Cortex of kidney (tissue), 1 donor: ENCODE results near the gene ADAD2.
"Not testable (repeated sequence)": the region's sequence is repeated elsewhere in the genome, so short reads cannot be mapped to it uniquely, and the experiment has no call there.

Experiments
- DNase-seq: peaks from one replicate; lab custom pipeline; 2025; lab: John Stamatoyannopoulos, UW

Gene ADAD2

DNA sequence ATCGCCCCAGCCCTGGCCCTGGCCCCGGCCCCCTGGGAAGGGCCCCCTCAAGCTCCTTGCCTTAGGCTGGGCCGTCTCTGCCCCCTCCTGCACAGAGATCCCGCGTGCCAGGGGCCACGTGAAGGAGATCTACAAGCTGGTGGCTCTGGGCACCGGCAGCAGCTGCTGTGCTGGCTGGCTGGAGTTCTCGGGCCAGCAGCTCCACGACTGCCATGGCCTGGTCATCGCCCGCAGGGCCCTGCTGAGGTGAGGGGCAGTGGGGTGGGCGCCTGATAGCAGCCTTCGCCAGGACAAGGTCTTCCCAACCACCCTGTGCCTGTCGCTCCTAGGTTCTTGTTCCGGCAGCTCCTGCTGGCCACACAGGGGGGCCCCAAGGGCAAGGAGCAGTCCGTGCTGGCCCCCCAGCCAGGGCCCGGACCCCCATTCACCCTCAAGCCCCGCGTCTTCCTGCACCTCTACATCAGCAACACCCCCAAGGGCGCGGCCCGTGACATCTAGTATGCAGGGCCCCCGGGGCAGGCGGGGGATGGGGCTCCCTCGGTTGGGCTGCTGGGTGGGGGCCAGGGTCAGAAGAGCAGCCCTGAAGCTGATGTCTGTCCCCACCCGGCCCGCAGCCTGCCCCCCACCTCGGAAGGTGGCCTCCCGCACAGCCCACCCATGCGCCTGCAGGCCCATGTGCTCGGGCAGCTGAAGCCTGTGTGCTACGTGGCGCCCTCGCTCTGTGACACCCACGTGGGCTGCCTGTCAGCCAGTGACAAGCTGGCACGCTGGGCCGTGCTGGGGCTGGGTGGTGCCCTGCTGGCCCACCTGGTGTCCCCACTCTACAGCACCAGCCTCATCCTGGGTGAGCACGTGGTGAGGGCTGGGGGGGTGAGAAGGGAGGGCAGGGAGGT, 4.5 kb downstream of the ADAD2 start:
- DNase-seq: no peak

DNA sequence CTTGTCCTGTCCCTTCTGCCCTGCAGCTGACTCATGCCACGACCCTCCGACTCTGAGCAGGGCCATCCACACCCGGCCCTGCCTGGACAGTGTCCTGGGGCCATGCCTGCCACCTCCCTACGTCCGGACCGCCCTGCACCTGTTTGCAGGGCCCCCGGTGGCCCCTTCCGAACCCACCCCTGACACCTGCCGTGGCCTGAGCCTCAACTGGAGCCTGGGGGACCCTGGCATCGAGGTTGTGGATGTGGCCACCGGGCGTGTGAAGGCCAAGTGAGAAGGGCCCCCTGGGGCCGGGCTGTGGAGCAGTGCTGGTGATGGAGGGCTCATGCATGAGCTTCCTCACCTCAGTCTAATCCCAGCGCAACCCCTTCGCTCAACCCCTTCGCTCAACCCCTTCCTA, 5.1 kb downstream of the ADAD2 start:
- DNase-seq: no peak

DNA sequence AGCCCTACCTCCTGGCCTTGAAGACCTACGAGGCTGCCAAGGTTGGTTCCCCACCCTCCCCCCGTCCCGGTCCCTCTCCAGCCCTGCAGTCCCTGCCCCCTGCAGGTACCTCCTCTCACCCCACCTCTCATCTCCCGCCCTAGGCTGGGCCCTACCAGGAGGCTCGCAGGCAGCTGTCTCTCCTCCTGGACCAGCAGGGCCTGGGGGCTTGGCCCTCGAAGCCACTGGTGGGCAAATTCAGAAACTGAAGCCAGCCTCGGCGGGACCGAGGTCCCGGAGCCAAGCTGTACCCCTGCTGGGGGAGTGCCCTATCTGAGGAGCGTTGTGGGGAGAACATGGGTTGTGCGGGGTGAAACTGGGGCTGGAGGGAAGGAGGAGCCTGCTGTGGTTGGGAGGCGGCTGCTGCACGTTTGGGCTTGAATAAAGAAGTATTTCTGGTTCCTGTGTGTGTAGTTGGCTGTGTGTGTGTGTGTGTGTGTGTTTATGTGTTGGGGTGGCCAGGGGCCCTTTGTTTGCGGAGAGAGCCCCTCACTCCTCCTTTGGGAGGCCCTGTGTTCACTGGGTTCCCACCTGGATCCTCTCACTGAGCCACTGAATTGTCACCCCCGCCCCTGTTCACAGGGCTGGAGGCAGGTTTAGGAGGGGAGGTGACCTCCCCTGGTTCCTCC, 5.9 kb downstream of the ADAD2 start:
- DNase-seq: no peak

DNA sequence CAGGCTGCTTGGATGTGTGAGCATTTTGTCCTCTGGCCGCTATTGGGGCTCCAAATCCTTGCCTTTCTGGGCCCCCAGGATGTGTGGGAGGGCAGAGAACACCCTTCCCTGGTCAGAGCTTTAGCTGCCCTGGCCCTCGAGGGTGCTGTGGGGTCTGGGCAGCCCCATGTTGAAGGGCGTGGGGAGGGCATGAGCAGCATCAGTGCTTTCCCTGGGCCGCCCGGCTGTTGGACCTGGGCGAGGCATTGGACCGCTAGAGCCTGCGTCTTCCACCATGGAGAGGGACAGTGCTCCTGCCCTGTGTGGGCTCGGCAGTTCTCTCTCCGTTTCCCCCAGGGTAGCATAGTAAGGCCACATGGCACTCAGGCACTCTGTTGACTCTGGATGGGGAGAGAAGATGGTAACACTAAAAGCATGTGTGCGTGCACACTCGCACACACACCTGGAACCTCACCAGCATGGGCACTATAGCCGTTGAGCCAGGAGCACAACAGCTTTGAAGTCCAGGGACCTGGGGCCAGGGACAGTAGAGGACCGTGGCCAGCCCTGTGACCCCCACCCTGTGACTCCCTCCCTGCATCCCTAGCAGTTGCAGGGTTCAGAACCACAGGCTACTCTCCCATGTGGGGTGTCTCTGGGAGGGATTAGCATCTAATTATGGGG, 6.6 kb downstream of the ADAD2 start:
- DNase-seq: no peak

DNA sequence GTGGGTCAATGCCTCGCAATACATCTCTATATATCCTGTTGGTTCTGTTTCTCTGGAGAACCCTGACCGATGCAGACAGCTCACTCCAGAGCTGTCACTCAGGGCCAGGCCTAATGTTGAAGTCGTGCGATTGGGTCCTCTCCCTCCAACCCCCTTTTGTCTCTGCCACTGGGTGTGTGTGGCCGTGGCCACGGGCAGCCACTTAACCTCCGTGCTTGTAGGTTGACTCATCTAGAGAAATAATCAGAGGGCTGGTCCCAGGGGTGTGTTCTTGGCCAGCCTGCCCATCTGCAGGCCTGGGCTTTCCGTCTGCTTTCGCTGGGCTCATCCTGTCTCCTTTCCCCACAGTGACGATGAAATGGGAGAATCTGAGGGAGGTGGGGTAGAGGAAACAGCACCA, 7.4 kb downstream of the ADAD2 start:
- DNase-seq: no peak

DNA sequence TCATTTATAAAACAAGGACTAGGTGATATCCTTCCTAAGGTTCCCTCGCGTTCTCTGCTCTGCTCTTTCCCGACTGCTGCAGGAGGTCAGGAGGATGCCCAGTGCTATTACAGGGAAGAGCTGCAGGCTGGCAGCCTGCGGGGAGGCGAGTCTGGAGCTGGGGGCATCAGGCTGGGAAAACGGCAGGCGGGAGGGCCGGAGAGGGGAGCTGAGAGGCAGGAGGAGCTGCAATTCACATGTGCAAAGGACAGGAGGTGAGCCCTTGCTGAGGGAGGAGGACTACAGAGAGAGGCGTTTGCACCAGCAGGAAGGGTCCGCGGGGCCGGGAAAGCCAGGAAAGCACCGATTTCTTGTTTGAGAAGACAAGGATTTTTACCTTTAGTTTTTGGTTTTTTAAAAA, 8.1 kb downstream of the ADAD2 start:
- no peak for DNase-seq

DNA sequence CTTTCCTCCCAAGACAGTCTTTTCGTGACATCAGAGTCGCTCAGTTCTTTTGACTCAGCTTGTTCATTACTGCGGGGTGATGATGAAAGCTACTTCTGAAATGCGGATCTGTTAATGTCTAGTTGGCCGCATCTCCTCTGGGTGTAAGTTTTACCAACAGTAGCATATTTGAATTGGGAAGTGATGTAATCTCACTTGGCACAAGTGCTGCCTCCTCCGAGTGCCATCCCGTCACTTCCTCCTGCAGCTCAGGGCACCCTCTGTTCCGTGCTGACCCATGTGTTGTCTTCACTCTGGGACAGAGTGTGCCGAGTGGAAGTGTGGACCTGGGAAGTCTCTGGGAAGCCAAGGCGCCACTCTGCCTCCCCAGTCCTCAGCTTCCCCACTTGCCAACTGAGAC, 8.9 kb downstream of the ADAD2 start:
- DNase-seq: no peak

DNA sequence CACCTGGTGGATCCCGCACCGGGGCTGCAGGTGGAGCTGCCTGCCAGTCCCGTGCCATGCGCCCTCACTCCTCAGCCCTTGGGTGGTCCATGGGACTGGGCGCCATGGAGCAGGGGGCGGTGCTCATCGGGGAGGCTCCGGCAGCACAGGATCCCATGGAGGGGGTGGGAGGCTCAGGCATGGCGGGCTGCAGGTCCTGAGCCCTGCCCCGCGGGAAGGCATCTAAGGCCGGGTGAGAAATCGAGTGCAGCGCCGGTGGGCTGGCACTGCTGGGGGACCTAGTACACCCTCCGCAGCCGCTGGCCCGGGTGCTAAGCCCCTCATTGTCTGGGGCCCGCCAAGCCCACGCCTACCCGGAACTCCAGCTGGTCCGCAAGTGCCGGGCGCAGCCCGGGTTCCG, 13.6 kb downstream of the ADAD2 start:
- DNase-seq: not testable (repeated sequence)

DNA sequence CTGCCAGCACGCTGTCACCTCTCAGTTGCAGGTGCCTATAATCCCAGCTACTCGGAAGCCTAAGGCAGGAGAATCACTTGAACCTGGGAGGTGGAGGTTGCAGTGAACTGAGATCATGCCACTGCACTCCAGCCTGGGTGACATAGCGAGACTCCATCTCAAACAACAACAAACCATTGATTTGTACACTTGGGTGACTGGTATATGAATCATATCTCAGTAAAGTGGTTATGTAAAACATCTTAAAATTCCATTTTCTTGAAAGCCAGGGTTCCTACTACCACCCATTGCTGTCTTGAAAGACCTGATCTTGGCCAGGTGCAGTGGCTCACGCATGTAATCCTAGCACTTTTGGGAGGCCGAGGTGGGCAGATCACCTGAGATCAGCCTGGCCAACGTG, 14.2 kb downstream of the ADAD2 start:
- DNase-seq: not testable (repeated sequence)

DNA sequence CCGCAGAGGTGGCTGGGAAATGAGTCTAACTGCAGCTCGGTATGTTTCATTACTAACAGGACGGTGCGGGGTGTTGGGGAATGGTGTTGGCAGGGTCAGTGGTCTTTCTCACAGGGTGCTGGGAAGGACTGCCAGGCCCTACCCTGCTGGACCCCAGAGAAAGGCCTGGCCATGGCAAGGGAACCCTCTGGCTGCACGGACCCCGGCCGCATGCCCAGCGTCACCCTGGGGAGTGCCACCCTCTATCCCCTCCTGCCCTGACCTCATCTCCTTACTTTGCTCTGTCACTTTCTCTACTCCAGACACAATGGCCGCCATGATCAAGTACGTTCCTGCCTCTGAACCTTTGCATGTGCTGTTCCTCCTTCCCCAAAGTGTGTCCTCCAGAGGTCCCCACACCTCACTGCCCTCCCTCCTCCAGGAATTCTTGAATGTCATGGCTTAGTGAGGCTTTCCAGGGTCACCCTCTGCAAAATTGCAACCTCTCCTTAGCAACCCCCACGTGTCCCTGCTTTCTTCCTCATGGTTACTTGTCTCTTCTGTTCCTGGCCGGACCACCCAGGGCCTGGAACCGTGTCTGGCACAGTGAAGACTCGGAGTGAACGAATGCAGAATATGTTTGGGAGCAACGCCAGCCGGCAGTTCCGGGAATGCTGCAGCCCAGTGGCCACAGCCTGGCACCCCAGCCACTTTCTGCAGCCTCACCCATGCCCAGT, 15.2 kb downstream of the ADAD2 start:
- DNase-seq: no peak

DNA sequence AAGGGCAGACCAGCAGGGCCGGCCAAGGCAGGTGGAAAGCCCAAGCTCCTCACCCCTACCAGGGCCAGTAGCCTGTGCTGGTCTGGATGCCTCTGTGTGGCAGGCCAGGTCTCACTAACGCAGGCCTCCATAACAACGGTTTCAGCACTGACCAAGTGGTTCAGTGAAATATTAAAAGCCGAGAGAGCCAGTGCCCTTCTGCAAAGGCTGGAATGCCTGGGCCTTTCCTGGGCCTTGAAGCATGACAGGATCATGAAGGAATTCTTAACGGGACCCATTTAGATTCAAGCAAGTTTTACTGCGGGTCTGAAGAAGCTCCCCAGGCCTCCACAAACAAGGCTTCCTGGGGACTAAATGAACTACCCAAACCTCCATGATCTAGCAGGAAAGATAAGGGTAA, 16.3 kb downstream of the ADAD2 start:
- DNase-seq: no peak

DNA sequence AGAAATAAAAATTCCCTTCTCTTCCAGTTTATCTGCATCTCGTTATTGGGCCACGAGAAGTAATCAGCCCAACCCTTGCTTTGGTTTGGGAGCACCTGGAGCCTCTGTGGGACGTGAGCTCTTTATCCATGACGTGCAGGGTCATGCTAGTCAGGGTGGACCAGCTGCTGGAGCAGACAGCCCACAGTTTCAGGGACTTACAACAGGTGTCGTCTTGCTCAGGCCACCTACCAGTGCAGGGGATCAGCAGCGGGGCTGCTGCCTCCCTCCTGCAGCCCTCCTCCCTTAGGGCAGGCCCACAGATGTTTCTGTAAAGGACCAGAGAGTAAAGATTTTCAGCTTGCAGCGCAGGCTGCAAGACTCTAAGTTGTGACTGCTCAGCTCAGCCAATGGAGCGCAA, 16.9 kb downstream of the ADAD2 start:
- DNase-seq: no peak

DNA sequence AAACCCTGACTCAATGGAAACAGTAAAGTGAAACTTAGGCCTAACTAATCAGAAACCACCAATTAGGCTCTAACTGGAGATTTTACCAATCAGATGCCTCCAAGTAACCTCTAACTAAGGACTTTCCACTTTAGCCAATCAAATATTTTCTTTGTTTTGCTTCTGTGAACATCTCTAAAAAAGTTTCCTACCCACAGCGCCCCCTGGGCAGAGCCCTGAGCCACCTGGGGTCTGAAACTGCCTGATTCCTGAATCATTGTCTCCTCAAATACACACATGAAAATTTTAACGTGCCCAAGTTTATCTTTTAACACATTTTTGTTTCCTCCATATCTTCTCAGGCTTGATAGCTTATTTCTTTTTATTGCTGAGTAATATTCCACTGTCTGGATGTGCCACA, 19.0 kb downstream of the ADAD2 start:
- no peak for DNase-seq

DNA sequence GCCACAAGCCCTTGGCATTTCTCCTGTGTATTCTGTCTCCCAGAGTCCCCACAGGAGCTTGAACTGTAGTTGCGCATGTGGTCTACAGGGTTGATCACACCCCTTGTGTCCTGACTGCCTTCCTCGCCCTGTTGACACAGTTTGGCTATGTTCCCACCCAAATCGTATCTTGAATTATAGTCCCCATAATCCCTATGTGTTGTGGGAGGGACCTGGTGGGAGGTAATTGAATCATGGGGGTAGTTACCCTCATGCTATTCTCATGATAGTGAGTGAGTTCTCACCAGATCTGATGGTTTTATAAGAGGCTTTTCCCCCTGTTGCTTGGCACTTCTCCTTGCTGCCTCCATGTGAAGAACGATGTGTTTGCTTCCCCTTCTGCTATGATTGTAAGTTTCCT, 21.2 kb downstream of the ADAD2 start:
- no peak for DNase-seq

DNA sequence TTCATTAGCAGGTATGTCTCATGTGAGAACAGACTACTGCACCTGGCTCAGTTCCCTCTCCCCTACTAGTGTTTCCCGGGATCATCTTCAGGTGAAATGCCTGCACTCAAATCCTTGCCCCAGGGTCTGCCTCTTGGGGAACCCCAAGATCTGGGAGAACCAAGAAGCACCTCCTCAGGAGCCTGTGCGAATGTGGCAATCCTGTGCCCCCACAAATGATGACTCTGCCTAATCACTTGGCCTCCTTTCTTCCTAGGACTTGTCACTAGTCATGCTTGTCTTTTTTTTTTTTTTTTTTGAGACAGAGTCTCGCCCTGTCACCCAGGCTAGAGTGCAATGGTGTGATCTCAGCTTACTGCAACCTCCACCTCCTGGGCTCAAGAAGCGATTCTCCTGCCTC, 21.7 kb downstream of the ADAD2 start:
- no peak for DNase-seq

DNA sequence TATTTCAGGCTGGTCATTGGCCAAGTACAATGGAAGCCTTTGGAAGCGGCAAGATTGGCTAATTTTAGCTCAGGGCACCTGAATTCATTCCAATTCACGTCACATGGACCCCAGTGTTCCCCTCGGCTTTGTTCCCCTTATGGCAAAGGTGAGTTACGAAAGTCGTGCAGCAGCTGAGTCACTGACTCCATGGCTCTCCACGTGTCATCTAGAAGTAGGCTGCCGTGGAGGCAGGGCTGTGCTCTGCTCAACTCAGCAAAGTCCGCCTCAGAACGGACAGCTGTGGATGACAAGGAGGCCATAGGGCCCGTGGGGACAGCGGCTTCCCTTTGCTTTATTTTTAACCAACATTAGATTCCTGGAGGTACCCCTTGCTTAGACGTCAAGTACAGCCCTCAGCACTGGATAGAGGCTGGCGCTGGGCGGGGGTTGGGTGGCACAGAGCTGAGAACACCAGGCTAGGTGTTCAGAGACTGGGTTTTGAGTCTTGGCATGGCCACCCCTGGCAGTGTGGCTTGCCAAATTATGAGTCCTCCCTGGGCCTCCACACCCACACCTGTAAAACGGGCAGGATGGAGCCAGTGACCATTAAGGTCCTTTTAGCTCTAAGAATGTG, 23.6 kb downstream of the ADAD2 start:
- DNase-seq: no peak

DNA sequence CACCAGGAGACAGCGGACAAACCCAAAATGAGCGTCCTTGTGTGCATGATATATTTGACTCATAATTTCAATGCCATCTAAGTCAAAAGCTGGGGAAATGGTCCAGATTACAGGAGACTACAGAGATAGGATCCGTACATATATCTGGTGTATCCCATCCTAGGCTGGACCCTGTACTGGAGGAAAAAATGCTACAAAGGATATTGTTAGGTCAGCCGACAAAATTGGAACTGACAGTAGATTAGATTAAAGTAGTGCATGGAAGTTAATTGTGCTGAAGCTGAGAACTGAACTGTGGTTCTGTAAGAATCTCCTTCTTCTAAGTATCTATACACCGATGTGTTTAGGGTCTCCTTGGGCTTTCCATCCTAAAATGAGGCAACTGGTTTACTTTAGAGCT, 24.6 kb downstream of the ADAD2 start:
- DNase-seq: no peak

DNA sequence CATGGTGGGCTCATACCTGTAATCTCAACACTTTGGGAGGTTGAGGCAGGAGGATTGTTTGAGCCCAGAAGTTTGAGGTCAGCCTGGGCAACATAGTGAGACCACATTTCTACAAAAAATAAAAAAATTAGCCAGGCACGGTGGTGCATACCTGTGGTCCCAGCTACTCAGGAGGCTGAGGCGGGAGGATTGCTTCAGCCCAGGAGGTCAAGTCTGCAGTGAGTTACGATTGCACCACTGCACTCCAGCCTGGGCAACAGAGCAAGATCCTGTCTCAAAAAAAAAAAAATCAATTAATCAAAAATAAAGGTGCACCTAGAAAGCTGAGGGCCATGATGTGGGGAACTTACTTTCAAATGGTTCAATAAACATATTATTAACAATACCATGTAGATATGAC, 25.2 kb downstream of the ADAD2 start:
- DNase-seq: not testable (repeated sequence)

DNA sequence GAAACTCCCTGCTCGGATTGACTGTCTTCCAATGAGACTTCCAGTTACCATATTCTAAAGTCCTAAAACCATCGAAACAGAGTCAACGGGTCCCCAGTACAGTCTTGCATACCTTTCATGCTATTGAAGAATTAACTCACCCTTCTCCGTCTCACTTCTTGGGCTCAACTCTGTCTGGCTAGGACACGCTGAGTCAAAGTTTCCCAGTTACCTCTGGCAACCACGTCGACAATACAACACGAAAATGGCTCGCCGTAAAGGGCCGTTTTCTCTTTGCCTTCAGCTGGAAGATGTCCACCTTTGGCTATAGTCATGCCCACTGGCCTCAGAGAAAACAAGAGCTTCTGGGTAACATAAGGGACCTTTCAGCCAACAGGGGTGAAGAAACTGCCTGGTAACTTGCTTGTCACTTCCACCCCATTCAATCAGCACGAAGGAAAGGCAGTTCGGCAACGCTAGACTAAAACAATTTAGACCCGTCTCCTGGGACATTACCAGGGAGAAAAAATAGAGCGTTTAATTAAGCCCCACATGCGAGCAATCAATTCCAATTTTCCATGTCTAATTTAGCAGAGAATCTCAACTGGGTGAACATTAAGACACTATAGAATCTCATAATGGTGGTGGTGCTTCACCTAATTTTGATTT, 27.3 kb downstream of the ADAD2 start:
- no peak for DNase-seq

DNA sequence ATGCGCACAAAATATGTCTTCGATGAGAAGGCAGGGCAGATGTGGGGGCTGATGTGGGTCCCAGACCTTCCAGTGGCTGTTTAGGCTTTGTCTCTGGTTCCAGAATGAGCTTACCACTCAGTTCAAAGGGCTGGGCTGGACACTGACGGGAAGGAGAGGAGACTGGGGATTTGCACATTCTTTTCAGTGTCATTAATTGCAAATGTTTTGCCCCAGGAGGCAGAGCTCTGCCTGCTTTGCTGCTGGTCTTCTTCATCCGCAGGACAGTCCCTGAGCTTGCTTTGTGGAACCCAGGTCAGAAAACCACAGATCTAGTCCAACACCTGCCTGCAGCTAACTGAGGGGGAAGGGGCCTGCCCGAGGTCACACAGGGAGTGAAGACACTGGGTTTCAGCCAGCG, 28.0 kb downstream of the ADAD2 start:
- DNase-seq: no peak

DNA sequence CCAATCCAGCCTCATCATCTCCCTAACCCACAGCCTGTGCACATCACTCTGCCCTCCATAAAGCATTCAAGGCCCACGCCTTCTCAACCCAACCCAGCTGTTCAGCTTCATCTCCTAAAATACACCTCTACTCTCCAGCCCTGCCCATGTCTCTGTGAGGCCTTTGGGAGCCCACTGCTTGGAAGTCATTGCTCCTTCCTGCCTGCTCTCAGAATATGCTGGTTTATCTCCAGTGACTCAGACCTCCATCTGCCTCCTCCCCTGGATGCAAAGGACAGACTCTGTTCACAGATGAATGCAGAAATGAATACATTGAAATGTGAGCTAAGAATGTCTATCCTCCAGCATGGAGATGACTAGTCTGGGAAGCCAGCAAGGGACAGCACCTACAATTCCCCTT, 29.9 kb downstream of the ADAD2 start:
- no peak for DNase-seq
